Mucosa of gallbladder (tissue), 1 donor: ENCODE measurements around the gene CCDC91. TPM values are rescaled to one million over a fixed set of nuclear protein-coding genes. Genes with fewer than 3 reads are reported as not detected.

ENCODE experiments used
- DNase-seq: peaks from one replicate; pipeline ENCODE4 v3.0.0-alpha.2; 2020; ENCODE audit warnings: low spot score
- total RNA-seq: library from RNA; stranded (reverse); gene quantifications from one replicate; pipeline ENCODE4 v1.2.1, GENCODE V29; 2021
- donor health status: DM: no; HTN: no; CAD: no.

Gene CCDC91
- total RNA-seq, 1 donor from 2014 or later = 27.5 TPM

DNA sequence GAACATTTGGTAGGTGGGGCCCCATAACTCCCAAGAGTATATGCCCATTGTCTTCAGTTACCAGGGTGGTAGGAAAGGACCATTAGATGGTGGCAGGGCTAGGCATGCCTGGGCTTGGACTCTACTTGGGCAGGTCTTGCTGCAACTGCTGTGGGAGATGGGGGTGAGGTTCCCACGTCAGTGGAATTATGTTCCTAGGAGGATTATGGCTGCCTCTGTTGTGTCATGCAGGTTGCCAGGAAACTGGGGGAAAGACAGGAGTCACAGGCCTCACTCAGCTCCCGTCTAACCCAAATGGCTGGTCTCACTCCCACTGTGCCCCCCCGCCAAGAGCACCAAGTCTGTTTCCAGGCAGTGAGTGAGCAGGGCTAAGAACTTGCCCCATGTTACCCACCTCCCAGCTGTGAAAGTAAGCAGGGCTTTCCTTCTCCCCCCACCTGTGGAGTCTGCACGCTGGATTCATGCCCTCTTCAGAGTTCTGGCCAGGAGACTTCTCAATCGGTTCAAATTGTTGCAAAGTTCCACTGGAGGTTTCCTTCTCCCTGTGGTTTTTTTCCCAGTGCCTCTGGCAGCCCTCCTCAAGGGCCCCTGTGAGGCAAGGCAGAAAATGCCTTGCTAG is 337.5 kb downstream of the CCDC91 start:
- no peak for DNase-seq

DNA sequence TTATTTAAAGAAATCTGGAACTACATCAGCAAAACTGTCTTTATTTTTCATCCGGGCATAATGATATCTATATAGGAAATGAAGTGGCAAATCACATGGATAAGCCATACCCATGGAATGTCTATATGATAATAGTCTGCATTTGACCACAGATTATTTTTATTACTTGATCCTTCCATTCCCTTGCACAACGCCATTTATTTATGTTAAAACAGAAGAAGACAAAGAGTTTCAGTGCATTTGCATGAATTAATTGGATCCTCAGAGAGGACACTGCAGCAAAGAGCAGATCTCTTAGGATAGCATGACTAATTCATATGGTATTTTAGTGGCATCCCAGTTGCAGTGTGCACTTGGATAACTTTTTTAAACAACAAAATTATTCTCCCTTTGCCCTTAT is 345.0 kb downstream of the CCDC91 start:
- DNase-seq = no peak

DNA sequence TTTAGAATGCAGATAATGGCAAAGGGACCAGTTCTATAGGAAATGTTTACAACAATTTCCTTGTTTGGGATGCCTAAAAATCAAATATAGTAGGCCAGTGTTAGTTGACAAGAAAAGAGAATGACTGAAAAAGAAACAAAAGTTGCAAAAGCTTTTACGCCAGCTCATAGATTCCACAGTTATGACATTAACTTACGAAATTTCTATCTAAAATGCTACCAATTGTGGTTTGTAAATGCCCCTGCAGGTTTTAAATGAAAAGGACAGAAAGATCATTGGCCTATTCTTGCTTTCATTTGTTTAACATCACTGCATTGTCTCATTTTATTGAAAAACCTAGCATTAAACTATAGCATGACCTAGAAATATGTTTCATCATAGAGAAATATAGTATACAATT is 345.8 kb downstream of the CCDC91 start:
- DNase-seq = no peak

DNA sequence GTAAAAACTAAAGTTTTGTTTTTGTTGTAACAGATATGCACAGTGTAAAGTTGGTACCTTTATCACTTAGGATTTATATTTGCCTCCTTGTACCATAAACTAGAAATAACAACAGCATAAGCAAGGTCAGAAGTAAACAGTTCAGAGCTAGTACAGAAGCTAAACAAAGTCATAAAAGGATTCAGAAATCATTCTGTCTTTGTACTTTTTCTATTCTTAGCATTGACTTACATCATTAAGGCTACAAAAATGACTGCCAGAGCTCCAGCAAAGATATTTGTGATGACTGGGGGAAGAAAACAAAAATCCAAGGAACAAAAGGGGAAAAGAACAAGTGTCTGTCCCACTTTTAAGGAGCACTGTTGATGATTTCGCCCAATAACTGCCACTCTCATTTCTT is 347.2 kb downstream of the CCDC91 start:
- no peak for DNase-seq

DNA sequence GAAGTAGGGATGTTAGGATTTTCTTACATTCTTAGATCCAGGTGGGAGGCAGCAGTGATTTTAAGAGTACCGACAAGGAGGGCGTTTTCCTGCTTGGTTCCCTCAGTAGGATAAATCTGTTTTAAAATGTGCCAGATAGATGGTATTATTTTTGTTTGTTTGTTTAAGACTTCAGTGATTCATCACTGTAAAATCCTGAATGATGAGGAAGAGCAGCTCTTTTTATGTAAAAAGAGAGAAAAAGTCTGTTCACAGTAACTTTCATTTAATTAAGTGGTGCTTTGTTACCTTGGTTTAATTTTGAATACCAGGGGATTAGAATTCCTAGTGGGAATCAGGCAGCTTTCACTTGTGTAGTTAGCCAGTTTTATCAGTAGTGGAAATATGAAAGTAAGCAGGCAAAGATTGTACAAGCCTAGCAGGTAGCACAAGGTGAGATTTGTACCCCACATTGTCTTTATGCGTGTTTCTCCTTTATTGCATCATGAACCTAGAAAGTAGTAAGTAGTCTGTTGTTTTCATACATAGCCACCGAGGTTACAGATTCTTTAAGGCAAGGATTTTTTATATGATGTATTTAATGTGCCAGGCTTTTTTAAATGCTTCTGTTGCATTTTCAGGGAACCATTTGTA is 349.6 kb downstream of the CCDC91 start:
- no peak for DNase-seq

DNA sequence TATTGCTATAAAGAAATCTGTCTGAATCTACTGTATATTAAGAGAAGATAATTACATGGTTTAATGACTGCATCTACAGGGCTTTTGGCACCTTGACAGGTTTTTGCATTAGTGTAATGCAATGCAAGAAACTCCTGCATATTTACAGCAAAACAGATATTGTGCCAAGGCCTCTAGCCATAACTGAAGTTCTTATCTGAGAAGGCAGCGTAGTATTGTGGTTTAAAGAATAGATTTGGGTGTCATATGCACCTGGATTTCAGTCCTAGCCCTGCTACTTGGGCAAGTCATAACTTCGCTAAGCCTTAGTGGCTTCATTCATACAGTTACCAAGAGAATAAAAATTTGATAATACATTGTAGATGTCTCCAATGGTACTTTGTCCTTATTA is 350.1 kb downstream of the CCDC91 start:
- DNase-seq = no peak

DNA sequence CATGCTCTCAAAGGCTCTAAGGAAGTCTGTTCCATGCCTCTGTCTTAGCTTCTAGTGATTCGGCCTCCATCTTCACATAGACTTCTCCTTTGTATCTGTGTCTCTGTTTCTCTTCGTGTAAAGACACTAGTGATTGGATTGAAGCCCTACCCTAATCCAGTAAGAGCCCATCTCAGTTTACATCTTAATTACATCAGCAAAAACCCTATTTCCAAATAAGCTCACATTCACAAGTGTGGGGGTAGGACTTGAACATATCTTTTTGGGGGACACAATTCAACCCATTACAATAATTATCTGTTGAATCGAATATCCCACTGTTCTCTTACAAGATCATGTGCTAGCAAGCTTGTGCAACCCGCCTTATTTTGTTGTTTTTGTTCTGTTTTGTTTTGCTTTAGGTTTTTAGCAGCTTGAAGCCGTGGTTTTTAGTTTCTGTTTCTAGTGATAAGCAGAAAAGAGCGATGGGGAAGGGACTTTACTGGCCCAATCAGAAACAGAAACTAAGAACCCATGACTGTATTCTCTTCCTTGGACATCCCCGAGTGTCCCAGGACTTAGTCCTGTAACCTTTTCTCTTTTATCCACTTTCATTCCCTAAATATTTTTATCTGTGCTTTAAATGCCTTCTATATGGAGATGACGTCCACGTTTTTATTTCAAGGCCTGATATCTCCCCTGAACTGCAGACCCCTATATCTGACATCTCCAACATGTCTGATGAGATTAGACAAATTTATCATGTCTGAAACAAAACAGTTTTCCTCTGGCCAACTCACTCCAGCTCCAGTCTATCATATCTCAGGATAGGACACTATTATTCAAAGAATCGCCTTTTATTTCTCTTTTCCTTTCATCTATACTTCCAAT is 353.0 kb downstream of the CCDC91 start:
- no peak for DNase-seq

DNA sequence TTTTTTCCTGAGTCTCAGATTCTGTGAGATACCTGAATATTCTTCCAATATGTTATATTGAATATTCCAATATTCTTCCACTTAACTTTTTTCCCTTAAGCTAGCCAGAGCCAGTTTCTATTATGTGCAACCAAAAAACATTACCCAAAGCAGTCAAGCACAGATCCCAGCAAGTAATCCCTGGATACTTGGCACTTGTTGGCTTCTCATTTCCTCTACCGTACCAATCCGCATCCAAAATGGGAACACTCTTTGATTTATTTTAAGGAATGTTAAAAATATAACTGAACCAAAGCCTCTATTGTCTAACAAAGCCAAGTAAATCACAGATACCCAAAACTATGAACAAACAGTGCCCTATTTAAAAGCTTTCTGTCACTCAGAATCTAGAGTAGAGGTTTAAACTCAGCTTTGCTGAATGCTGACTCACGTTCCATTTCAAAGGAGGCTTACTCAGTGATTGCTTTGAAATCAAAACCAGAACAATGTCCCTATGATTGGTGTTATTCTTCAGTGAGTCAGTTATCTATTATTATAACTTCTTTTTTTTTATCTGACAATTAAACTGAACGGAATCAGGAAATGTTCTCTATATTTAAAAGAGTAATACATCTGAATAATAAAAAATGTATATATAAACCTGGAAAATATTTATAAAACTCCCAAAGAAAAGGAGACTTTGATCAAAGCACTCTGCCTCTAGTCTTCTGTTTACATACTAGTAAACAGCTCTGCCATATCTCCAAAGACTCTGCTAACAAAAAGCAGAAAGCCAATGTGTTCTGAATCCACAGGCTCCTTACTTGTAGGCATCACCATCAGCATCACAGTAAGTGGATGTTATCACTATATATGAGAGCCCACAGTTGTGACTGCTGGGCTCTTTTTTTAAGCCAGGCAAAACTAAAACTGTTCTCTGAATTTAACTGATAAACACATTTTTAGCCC is 360.8 kb downstream of the CCDC91 start:
- DNase-seq = no peak

DNA sequence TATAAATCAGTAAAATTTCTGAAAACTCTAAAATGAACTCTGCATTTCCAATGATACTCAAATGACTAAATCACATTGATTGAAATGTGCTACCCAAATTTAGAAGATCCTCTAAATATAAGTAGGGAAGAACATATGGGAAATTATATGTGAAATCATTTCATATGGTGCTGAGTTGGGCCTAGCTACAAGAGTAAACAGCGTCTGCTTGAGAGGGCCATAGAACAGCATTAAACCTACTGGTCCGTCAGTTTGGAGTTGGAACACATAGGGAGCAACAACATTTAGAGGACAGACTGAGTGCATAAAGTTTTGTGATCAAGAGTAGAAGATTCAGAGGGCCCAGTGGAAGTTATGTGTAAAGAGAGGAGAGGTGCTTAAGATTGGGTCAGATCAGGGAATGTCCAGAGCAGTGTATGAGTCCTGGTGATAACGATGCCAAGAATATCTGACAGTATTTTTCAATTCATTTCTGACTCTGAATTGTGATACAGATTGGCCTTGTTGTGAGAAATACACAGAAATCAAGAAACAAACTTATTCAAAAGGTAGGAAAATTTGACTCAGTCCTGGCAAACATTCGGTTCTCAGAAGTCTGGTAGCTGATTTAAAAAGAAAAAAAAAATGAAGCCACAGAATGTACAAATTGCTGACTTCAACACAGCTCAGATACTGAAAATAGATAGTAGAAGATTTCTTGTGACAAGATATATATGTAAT is 362.2 kb downstream of the CCDC91 start:
- DNase-seq = no peak

DNA sequence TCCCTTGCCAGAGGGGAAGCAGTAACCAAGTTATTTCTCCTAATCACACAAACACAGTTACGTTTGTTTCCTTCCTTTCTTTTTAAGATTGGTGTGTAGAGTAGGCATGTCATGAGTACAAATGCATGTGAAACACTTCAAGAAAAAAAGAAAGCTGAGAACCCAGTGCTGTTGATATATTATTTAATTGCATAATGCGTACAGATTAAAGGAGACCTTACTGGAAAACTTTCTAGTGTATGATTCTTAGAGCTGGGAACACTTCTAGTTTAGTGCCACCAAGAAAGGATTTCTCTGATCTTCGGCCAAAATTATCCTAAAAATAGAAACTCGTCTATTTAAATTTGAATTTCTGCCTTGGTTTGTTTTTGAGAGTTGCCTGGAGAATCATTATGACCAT is 365.5 kb downstream of the CCDC91 start:
- no peak for DNase-seq

DNA sequence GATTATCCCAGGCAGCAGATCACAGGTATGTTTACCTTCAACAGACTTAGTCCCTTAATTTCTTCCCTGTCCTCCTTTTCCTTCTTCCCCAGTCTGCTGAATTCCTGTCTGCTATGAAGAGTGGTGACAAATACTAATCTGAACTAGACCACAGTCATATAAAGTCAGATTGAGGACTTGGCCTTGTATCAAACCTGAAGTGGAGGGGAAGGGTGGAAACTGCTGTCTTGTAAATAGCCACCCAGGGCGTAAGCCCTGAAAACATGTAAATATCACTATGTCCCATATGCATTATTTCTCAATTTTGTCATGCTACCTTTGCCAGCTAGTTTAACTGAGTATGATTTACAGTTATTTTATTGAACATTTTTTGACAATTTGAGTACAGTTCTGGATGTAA is 368.0 kb downstream of the CCDC91 start:
- no peak for DNase-seq

DNA sequence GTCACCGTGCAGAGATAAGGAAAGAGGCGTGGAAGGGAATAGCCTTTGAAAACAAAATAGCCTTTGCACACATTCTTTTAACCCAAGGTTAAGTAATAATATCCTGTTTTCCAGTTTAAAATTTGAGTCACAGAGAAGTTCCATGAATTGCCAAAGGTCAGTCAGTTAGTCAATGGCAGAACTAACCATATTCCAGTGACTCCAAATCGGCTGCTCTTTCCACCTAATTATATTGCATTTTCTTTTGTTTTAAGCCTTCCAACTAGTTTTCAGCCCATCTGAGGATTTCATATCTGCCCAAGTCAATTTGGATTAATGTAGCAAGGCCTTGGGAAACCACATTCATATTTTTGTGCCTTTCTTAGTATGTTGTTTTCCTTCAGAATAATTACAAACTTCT is 373.0 kb downstream of the CCDC91 start:
- DNase-seq = no peak

DNA sequence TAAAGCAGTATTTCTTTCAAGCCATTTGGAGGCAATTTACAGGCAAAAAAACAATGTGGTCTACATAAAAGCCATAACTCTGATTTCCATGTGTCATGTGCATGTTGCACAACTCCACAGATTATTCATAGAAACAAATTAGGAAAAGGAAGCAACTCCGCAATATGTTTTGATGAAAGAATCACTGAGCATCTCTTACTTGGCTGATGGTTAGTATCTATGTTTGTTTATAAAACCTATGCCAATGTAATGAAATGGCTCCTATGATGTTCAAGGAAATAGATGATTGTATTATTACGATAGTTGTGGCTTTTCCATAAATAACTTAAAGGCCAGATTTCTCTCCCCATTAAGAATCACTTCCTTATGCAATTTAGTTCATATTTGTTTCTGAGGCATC is 373.7 kb downstream of the CCDC91 start:
- no peak for DNase-seq

DNA sequence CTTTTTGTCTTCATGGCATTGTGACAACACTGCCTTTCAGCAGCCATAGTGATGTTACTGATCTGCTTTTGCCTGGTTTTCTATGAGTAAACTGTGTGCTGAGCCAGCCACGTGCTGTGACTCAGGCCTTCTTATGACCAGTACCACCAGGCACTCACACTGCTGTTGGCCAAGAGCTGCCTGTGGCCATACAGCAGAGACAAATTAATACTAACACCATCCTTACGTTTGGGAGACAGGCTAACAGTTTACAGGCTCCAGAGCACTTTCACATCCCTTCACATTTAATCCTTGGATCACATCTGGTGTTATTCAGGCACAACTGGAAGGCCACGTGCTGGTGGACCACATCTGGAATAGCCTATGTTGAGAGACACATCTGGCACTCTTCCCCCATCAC is 377.9 kb downstream of the CCDC91 start:
- no peak for DNase-seq

DNA sequence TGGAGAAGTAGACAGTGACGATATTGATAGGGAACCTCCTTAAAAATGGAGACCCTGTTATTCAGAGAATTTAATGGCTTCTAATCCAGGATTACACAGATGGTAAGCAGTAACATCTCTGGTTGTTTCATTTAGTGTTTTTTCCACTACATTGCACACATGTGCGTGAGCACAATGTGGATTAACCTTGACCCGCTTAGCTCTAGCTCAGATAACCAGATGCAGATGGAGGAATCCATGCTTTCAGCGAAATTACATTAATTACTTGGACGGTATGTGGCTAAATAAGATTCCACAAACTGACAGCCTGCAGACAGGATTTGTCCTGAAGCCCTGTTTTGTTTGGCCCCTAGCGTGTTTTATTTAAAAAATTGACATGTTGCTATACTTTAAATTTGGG is 378.4 kb downstream of the CCDC91 start:
- no peak for DNase-seq

DNA sequence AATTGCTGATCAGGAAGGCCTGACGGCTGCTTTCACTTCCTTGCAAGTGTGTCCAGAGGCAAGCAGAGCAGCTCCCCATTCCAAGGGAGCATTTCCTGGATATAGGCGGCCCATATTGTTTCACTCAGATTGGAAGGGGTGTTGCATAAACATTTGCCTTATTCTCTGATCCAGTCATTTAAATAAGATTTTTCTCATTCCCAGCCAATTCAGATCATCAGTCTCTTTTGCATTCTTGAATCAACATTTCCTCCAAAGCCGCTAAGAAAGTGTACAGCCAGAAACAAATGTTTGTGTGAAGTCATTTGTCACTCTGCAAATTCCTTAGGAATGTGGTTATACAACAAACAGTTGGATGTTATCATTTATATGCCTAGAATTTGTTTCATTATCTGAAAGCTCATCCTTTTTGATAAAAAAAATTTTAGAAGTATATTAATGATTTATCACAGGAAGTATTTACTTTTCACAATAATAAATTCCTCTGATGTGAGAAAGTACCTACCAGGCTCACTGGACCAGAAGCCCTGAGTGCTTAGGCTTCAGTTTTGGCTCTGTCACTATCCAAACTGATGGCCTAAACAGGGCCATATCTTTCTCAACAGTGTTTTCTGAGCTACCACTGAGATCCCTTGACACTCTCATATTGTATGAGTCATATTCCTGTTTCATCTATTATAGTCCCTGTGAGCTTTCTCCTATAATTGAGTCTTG is 379.6 kb downstream of the CCDC91 start:
- DNase-seq = no peak

DNA sequence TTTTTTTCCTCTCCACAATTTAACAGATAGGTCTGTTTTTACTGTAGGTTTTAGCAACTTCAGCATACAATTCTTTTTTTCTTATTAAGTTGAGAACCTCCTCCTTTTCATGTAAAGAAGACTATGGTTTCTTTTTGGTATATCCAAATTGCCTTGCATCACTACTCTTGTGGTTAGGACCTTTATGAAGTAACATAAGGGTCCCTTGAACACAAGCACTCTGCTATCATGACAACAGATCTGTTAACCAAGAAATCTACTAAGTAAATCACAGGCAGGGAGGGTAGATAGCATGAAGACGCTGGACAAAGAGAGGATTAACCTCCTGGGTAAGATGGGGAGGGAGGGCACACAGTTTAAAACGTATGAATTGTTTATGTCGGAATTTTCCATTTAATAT is 380.6 kb downstream of the CCDC91 start:
- no peak for DNase-seq

DNA sequence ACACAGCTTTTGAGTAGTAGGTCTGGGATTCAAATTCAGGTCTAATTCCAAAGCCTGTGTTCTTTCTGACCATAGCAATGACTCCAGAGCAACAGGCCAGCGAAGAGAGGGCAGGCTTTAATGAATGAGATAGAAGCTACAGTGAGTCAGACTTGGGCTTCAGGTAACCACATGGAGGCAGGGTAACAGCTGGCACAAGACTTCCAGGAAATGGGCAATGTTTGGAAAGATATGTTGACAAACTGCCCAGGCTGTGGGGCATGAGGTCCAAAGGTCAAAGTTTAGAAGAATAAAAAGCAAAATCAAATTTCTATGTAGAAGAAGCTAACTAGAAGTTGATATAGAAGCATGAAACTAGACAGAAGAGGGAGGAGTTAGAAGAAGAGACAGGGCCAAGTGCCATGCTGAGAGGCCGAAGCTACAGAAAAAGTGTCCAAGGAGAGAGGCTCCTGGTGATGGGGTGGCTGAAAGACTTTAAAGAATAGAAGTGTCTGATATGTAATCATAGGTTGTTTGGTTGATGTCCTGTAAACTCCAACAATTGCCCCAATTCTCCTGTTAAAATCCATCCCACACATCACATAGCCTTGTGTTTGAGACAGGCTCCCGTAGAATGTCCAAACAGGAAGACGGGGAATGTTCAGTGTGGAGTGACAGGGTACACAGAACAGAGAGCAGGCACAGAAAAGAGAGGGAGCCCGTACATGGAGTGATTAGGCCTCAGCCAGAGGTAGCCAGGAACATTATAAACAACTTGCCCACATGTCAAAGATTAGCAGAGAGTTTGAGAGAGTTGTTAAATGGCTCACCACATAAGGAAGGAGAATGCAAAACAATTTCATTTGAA is 384.7 kb downstream of the CCDC91 start:
- DNase-seq = no peak

DNA sequence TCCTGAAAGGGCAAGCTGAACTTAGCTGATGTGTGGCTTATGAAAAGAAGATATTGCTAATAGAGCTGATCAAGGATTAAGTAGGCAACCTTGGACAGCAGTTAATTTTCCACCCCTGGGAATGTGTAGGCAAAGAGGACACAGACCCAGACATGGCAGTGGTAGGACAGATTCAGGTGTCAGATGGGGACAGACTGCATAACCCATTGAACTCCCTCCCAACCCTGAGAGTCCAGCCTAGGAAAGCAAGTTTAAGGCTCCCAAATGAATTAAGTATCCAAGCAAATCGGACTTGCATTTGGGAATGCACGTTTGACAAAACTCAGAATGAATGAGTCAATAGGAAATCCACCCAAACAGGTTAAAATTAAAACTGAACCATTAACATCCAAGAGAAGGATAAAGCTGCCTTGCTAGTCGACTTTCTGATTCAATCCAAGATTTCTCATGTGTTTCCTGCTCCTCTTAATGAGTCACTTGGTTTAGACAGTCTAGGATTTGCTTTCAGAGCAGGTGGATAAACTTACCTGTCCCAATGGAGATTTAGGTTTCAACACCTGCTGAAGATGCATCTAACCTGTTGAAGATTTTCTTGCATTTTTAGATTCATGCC is 385.4 kb downstream of the CCDC91 start:
- DNase-seq = no peak
